Activated CD4-positive, alpha-beta T cell treated with anti-CD3 and anti-CD28 coated beads, Interleukin-2, amount 50 U/mL, for 1 hour (primary cell): ENCODE measurements around the gene RAB43.
"Not testable (repeated sequence)": the region's sequence is repeated elsewhere in the genome, so short reads cannot be mapped to it uniquely, and the experiment has no call there.

Experiments
- DNase-seq: peaks from one replicate; pipeline ENCODE4 v3.0.0-alpha.2; 2020

Gene RAB43

GRCh38 chr3:129121016-129121791, 400 bp downstream of the RAB43 start:
- DNase-seq, result peak; percentile 25

DNA sequence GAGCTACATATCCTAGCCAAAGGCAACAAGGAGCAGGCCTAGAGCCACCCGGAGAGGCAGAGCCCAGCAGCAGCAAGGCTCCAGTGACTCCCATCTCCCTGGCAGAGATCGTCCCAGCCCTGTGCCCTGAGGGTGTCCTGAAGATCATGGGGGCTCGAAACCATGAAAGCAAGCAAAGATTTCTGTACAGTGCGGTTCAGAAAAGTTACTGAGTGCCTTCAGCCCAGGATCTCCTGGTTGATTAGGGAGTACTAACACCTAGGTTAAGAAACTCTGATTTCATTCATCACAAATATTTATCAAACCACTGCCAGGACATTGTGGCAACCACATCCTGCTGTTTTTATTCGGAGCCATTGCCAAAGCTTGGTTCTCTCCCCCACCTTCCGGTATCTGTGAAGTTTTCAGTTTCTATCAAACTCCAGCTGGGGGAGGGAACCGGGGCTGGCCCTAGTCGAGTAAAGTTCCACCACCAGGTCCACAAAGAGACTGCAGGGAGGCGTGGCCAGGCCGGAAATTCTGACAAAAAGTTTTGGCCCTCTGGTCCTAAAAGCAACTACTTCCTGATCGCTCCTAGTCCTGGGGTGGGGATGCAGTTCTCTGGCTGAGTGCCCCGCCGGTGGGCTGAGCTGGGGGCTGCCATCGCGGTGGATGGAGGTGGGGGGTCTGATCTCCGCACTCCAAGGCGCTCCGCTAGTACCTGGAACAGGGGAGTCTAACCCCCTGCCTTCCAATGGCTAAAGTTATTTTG, 1.2 kb downstream of the RAB43 start:
- DNase-seq, result peak; percentile 87

DNA sequence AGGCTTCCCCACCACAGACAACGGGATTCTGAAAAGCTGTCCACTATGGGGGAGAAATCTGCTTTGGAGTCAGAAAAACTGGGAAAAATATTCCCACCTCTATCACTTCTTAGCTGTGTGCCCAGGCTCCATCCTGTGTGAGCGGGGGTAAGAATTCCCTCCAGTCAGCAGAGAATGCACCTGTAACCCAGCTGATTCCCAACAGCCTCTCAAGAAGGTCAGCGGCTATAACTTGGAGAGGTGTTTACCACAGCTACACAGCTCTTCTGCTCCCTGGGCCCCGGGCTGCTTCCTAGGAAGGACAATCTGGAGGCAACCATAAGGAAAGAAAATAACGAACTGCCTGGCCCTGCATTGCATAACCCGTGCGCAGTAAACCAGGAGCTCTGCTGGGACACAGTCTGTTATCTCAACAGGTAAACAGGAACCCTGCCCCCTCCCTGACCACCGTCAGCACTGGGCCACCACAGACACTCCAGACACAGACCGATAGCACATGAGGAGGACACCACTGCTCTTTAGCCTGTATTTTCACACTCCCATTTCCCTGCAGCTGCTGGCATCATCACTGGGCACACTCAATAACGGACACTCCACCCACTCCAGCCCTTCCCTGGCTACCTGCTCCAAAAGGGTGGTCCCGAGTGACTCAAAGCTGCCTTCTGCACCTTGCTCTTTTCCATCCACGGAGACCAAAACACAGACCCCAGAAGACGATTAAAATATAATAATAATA, 2.1 kb downstream of the RAB43 start:
- no peak for DNase-seq

DNA sequence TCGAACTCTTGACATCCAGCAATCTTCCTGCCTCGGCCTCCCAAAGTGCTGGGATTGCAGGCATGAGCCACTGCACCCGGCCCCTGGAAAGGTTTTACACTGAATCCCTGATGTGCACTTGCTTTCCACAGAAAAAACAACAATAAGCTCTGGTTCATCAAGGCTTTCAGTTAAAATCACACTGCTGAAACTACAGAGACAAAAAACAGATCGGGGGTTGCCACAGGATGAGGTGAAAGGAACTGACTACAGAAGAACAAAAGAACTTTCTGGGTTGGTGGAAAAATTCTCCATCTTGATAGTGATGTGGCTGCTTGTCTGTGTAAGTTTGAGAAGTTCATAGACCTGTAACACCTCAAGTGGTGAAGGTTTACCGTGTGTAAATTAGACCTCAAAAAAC, 2.9 kb downstream of the RAB43 start:
- DNase-seq, result peak; percentile 41

DNA sequence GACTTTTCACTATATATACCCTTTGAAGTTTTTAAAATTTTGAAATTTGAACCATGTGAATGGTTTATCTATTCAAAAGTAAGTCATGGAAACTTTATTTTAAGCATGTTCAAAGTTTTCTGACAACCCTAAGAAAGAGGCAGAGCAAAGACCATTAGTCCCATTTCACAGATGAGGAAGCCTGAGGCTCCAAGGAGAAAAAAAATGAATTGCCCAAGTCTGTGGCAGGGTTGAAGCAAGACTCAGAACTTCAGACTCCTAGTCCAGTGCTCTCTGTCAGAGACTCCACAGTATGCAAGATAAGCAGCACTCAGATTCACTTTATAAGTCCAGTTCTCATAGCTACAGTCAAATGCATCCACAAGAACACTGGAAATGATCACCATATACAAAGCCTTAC, 4.5 kb downstream of the RAB43 start:
- no peak for DNase-seq

GRCh38 chr3:129116482-129116946, 5.1 kb downstream of the RAB43 start:
- no peak for DNase-seq

GRCh38 chr3:129114455-129114854, 7.1 kb downstream of the RAB43 start:
- no peak for DNase-seq

DNA sequence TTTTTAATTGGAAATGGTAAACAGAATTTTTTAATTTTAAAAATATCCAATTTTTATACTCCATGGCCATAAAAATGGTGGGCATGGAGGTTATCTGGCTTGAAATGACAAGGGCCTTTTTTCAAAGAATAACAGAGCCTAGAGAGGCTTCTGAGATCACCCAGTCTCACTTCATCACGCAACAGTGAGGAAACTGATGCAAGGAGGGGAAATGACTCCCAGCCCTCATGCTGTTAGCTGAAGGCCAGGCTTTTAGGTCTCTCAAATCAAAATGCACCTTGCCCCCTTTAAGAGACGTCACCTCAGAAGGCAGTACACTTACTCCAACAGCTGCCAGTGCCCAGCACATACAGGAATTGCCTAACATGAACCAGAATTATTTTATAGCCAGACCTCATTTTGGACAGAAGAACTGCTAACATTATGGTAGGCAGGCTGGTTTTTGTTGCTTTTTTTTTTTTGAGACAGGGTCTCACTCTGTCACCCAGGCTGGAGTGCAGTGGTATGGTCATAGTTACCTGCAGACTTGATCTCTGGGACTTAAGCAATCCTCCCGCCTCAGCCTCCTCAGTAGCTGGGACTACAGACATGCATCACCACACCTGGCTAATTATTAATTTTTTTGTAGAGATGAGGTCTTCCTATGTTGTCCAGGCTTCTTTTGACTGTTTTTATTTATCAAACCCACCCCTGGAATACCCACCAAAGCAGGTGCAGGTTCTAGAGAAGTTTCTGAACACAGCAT, 9.1 kb downstream of the RAB43 start:
- no peak for DNase-seq

GRCh38 chr3:129111076-129111780, 10.4 kb downstream of the RAB43 start:
- not testable (repeated sequence) for DNase-seq

DNA sequence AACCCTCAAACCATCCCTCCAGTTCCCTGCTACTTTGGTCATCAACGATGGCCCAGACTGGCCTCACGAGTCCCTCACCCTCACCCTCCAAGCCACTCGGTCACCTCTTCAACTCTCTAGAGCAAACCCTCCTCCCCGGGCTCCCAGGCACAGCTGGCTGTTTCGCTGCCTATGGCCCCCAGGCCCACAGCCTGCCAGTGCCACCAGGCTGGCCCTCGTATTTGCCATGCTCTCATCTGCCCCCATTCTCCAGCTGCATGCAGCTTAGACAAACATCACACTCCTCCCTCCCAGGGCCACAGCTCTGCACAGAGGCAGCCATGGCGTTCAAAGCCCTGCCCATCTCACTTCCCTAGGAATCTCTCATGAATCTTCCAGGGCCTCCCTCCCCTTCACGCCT, 13.8 kb downstream of the RAB43 start:
- DNase-seq, result no peak

DNA sequence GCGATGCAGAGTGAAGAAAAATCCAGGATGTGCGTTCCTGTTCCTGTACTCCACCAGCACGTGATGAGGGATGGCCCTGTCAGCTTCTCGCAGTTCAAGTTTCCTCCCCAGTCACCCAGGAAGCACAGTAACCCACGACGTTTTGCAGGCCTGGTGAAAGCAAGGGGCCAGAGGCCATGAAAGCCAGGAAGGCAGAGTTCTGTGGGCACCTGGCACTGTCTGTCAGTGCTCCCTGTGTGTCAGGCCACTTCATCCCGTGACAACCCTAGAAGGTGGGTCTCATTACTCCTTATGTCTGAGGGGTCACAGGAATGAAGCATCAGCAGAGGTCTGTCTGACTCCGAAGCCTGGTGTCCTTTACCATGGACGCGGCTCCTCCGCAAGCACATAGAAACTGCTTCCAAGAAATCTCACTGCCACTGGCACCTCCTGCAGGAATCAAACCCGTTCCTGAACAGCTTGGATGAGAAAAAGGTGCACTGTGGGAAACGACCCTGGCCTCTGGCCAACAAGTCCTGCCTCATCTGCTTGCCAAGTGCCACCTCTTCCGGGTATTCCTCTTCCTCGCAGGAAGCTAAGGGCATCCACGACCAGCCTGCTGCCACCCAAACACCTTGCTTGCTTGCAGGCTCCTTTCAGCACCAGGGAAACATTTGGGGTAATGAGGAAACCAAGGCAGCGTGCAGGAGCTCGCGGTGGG, 14.6 kb downstream of the RAB43 start:
- DNase-seq, result no peak

DNA sequence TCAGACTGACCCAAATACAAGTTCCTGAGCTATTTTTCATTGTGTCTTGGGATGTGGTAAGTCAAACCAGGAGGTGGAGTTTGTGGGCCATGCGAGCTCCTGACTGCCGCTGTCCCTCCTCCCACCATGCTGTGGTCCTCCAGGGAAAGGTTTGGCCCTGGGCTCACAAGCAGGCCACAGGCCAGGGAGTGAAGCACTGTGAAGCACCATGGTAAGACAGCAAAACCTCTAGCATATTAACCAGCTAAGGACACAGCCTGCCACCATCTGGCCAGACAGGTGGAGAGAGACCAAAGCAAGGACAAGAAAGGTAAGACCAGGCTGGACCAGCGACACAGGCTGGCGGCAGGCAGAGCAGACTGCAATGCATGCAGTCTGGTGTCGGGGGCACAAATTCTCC, 15.3 kb downstream of the RAB43 start:
- DNase-seq, result no peak

DNA sequence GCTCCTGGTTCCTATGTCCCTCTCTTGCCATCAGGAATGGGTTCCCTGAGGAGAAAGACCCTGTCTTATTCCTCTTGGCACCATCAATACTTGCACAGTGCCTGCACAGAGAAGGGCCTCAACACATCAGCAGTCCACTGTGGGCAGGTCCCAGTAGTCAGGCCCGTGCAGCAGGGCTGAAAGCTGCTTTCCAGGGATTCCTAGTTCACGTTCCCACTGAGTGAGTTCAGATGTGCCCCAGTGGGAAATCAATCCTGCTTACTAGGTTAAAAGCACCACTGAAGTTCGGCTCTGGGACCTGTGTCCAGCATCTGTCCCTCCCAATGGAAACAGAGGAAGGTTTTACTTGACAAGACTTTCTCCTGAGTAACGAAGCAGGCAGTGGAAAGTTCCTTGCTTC, 15.7 kb downstream of the RAB43 start:
- no peak for DNase-seq

GRCh38 chr3:129104498-129105079, 17.0 kb downstream of the RAB43 start:
- no peak for DNase-seq

DNA sequence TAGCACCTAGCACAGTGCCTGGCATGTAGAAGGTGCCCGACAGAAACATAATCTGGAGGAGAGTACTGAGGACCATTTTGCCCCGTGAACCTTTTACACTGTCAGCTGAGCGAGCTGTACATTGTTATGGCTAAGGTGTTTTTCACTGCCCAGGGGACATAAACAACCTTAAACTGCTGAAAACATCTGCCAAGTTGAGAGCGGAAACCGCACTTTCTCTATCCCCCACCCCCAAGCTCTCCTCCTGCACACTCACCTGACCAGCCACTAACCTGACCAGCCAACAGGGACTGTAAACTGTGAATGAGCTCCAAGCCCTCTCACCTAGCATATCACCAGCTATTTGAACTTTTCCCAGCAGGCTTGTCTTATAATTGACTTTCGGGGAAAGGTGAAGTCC, 17.6 kb downstream of the RAB43 start:
- DNase-seq, result no peak

DNA sequence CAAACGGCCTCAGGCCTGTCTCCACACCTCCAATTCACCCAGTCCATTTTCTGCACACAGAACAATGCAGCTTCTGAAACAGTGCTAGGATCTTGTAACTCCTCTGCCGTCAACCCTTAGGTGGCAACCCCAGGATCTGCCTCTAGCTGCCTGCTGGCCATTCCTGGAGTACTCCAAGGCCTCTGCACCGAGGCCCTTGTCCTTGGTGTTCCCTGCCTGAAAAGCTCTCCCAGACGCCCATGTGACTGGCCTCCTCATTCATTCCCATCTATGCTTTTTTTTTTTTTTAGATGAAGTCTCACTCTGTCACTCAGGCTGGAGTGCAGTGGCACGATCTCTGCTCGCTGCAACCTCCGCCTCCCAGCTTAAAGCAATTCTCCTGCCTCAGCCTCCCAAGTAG, 18.3 kb downstream of the RAB43 start:
- DNase-seq, result no peak

DNA sequence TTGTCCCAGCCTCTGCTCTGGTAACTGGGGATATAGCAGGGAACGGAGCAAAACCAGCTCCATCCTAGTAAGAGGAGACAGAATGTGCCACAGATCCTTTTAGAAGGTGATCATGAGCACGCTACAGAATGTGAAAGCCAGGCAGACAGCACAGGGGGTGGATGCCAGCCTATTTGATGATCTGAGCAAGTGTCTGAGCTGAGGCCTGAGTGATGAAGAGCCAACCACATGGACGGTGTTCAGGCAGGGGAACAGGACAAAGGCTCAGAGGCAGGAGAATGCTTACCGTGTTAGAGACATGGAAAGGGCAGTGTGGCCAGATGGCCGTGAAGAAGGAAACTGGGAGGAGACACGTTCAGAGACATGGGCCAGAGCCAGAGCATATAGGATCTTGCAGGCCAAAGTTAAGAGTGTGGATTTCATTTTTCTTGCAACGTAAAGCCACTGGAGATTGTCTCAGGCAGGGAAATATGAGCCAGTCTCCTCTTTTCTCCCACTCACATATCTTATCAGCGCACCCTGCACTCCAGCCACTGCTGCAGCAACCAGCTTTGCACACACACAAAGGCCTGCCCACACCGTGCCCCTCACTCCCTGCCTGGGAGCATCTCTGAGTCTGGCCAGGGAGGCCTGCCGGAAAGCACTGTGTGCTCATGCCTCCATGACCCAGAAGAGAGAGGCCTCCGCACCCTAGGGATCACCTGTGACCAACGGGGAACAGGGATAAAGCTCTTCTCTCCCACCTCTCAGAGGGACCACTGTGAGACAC, 20.1 kb downstream of the RAB43 start:
- DNase-seq, result no peak

- no peak for DNase-seq
Measured at GRCh38 chr3:129100274-129100673, 21.3 kb downstream of the RAB43 start.

DNA sequence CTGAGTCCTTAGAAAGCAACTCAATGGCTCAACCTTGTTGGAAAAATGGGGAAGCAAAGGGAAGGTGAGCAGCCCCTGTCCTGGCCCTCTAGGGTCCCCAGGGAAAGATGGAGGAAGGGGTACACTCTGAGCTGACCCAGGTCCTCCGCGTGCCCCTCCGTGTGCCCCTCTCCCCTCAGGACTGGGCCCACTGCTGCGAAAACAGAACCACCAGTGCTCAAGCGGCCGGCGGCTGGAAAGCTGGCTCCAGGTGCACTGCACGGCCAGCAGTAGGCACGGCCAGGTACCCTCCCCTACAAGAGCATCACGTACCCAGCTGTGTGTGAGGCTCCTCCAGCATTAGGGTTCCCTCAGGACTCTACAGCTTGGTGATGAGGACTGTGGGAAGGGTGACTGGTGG, 26.3 kb downstream of the RAB43 start:
- DNase-seq, result no peak

- DNase-seq, result not testable (repeated sequence)
Measured at GRCh38 chr3:129088312-129088711, 33.3 kb downstream of the RAB43 start.
